HepG2 (cell line): ENCODE data around the gene ARHGAP21. TPM values are rescaled to one million over a fixed set of nuclear protein-coding genes. Genes with fewer than 3 reads are reported as not detected.

Source experiments
- ATF6 ChIP-seq: sonication (generic); formaldehyde crosslinking; conservative IDR thresholded peaks from 2 replicates; pipeline ENCODE4 v1.4.0; 2020; ENCODE audit warnings: missing genetic modification reagents
- CC2D1A ChIP-seq: sonication (generic); formaldehyde crosslinking; IDR thresholded peaks from 2 replicates; pipeline ENCODE4 v1.8.1; 2023; ENCODE audit warnings: mild to moderate bottlenecking, missing genetic modification reagents
- DPF2 ChIP-seq: sonication (generic); formaldehyde crosslinking; IDR thresholded peaks from 2 replicates; pipeline ENCODE4 v1.4.0; 2020; ENCODE audit warnings: mild to moderate bottlenecking, low read depth, missing genetic modification reagents, borderline replicate concordance
- HNRNPH1 ChIP-seq: fragments of 200-400 bp; formaldehyde crosslinking; optimal IDR thresholded peaks from 2 replicates; pipeline ENCODE3; 2017; ENCODE audit warnings: mild to moderate bottlenecking, low read depth, low read length
- MAFG ChIP-seq: sonication (generic); formaldehyde crosslinking; IDR thresholded peaks from 2 replicates; pipeline ENCODE4 v1.5.1; 2020; ENCODE audit warnings: mild to moderate bottlenecking, missing genetic modification reagents
- MBD4 ChIP-seq: IDR thresholded peaks from 2 replicates; pipeline ENCODE4 v1.6.1; 2012; ENCODE audit warnings: low read length, inconsistent platforms, borderline replicate concordance
- NAIF1 ChIP-seq: sonication (generic); formaldehyde crosslinking; IDR thresholded peaks from 2 replicates; pipeline ENCODE4 v1.5.0; 2020; ENCODE audit warnings: mild to moderate bottlenecking, missing genetic modification reagents, borderline replicate concordance
- PPARG ChIP-seq: conservative IDR thresholded peaks from 2 replicates; pipeline ENCODE4 v1.6.1; 2016; ENCODE audit warnings: missing biosample characterization, missing genetic modification reagents
- SP140L ChIP-seq: sonication (generic); formaldehyde crosslinking; IDR thresholded peaks from 2 replicates; pipeline ENCODE4 v1.4.0; 2020; ENCODE audit warnings: missing genetic modification reagents, borderline replicate concordance
- ZFX ChIP-seq: sonication (generic); formaldehyde crosslinking; IDR thresholded peaks from 2 replicates; pipeline ENCODE4 v1.4.0; 2020; ENCODE audit warnings: mild to moderate bottlenecking, low read depth, missing genetic modification reagents, moderate library complexity
- ZFY ChIP-seq: sonication (generic); formaldehyde crosslinking; IDR thresholded peaks from 2 replicates; pipeline ENCODE4 v1.4.0; 2020; ENCODE audit warnings: missing genetic modification reagents
- ZNF367 ChIP-seq: sonication (generic); formaldehyde crosslinking; IDR thresholded peaks from 2 replicates; pipeline ENCODE4 v1.4.0; 2020; ENCODE audit warnings: missing genetic modification reagents, borderline replicate concordance
- ZNF501 ChIP-seq: sonication (generic); formaldehyde crosslinking; IDR thresholded peaks from 2 replicates; pipeline ENCODE4 v1.5.1; 2020; ENCODE audit warnings: mild to moderate bottlenecking, moderate library complexity, missing genetic modification reagents
- ZNF674 ChIP-seq: sonication (generic); formaldehyde crosslinking; IDR thresholded peaks from 2 replicates; pipeline ENCODE4 v1.5.0; 2020; ENCODE audit warnings: low read depth, mild to moderate bottlenecking, missing genetic modification reagents
- ZNF678 ChIP-seq: sonication (generic); formaldehyde crosslinking; IDR thresholded peaks from 2 replicates; pipeline ENCODE4 v1.4.0; 2020; ENCODE audit warnings: mild to moderate bottlenecking, missing genetic modification reagents
- ZNF747 ChIP-seq: sonication (generic); formaldehyde crosslinking; IDR thresholded peaks from 2 replicates; pipeline ENCODE4 v1.8.1; 2023; ENCODE audit warnings: missing genetic modification reagents, mild to moderate bottlenecking, borderline replicate concordance
- ZNF75D ChIP-seq: sonication (generic); formaldehyde crosslinking; IDR thresholded peaks from 2 replicates; pipeline ENCODE4 v1.8.1; 2023; ENCODE audit warnings: missing genetic modification reagents, mild to moderate bottlenecking, borderline replicate concordance
- polyA plus RNA-seq, 8 experiments: library from polyadenylated mRNA; depleted of rRNA in 3 of 8; stranded (reverse) in 7 of 8; unstranded in 1 of 8; fragments of >200 nt; fragmentation: Illumina TruSeq in 4 of 8; extraction: Trizol in 4 of 8; gene quantifications; 2 replicates each; pipeline versions ENCODE4 v1.2.1 to v1.2.3, GENCODE V29; 2011 to 2016; ENCODE audit warnings: low read depth in 4 of 8, missing spikeins in 1 of 8, mixed read lengths in 1 of 8; ENCODE audit not compliant: insufficient read depth in 1 of 8
- total RNA-seq, 5 experiments: library from RNA; depleted of rRNA; stranded (reverse); fragments of >200 nt; fragmentation: Illumina TruSeq; extraction: Trizol; gene quantifications; 2 replicates each; pipeline ENCODE4 v1.2.3, GENCODE V29; 2016; ENCODE audit warnings: low read depth in 1 of 5
- TF ChIP-seq, protein P1 (sequence below): sonication (generic); formaldehyde crosslinking; IDR thresholded peaks from 2 replicates; pipeline ENCODE4 v1.4.0; 2020; ENCODE audit warnings: mild to moderate bottlenecking, missing genetic modification reagents
- TF ChIP-seq, protein P2 (sequence below): sonication (generic); formaldehyde crosslinking; IDR thresholded peaks from 2 replicates; pipeline ENCODE4 v1.9.0; 2021; ENCODE audit warnings: missing genetic modification reagents, borderline replicate concordance
- TF ChIP-seq, protein P3 (sequence below): sonication (generic); formaldehyde crosslinking; IDR thresholded peaks from 2 replicates; pipeline ENCODE4 v1.8.1; 2022; ENCODE audit warnings: low read depth, mild to moderate bottlenecking, missing genetic modification reagents

Gene ARHGAP21
- total and polyA plus RNA-seq, 2 of the 13 experiments (the other 11 are each of a cell fraction or from before 2014, with no cell fraction given): 23.9 to 26.6 TPM

GRCh38 chr10:24541239-24541753 lies 182.4 kb downstream of the ARHGAP21 start (continued):
- no peak for TF ChIP-seq ZFX (CRISPR knock-in tag)
- no peak for TF ChIP-seq NAIF1
- TF ChIP-seq DPF2 (CRISPR knock-in tag): peak; percentile 83
- peak; percentile 30; the same call in 1 of the 2 replicates for TF ChIP-seq ZFY (CRISPR knock-in tag)
- no peak for TF ChIP-seq ZNF367 (CRISPR knock-in tag)
- TF ChIP-seq CC2D1A (CRISPR knock-in tag): no peak
- no peak for TF ChIP-seq MBD4
- peak; percentile 66; the same call in 1 of the 2 replicates for TF ChIP-seq ZNF501 (CRISPR knock-in tag)
- TF ChIP-seq ATF6 (CRISPR knock-in tag): no peak
- TF ChIP-seq, protein P1, sequence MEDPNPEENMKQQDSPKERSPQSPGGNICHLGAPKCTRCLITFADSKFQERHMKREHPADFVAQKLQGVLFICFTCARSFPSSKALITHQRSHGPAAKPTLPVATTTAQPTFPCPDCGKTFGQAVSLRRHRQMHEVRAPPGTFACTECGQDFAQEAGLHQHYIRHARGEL (CRISPR knock-in tag): no peak
- TF ChIP-seq, protein P2, sequence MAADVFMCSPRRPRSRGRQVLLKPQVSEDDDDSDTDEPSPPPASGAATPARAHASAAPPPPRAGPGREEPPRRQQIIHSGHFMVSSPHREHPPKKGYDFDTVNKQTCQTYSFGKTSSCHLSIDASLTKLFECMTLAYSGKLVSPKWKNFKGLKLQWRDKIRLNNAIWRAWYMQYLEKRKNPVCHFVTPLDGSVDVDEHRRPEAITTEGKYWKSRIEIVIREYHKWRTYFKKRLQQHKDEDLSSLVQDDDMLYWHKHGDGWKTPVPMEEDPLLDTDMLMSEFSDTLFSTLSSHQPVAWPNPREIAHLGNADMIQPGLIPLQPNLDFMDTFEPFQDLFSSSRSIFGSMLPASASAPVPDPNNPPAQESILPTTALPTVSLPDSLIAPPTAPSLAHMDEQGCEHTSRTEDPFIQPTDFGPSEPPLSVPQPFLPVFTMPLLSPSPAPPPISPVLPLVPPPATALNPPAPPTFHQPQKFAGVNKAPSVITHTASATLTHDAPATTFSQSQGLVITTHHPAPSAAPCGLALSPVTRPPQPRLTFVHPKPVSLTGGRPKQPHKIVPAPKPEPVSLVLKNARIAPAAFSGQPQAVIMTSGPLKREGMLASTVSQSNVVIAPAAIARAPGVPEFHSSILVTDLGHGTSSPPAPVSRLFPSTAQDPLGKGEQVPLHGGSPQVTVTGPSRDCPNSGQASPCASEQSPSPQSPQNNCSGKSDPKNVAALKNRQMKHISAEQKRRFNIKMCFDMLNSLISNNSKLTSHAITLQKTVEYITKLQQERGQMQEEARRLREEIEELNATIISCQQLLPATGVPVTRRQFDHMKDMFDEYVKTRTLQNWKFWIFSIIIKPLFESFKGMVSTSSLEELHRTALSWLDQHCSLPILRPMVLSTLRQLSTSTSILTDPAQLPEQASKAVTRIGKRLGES: no peak
- no peak for TF ChIP-seq HNRNPH1
- TF ChIP-seq PPARG (CRISPR knock-in tag): 0 out of 2 replicates have a peak, but pooled peaks have one; percentile 25
- peak; percentile 49; the same call in 1 of the 2 replicates for TF ChIP-seq ZNF747 (CRISPR knock-in tag)
- TF ChIP-seq, protein P3, sequence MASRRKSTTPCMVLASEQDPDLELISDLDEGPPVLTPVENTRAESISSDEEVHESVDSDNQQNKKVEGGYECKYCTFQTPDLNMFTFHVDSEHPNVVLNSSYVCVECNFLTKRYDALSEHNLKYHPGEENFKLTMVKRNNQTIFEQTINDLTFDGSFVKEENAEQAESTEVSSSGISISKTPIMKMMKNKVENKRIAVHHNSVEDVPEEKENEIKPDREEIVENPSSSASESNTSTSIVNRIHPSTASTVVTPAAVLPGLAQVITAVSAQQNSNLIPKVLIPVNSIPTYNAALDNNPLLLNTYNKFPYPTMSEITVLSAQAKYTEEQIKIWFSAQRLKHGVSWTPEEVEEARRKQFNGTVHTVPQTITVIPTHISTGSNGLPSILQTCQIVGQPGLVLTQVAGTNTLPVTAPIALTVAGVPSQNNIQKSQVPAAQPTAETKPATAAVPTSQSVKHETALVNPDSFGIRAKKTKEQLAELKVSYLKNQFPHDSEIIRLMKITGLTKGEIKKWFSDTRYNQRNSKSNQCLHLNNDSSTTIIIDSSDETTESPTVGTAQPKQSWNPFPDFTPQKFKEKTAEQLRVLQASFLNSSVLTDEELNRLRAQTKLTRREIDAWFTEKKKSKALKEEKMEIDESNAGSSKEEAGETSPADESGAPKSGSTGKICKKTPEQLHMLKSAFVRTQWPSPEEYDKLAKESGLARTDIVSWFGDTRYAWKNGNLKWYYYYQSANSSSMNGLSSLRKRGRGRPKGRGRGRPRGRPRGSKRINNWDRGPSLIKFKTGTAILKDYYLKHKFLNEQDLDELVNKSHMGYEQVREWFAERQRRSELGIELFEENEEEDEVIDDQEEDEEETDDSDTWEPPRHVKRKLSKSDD (CRISPR knock-in tag): no peak
- TF ChIP-seq MAFG (CRISPR knock-in tag): no peak
- no peak for TF ChIP-seq ZNF678 (CRISPR knock-in tag)
- TF ChIP-seq ZNF674 (CRISPR knock-in tag): no peak
- no peak for TF ChIP-seq ZNF75D
- no peak for TF ChIP-seq SP140L (CRISPR knock-in tag)
